ENCODE results near the gene CTDSPL2. TPM values are rescaled to one million over a fixed set of nuclear protein-coding genes. Genes with fewer than 3 reads are reported as not detected.

The CTDSPL2 gene
- polyA plus RNA-seq, 1 donor from 2014 or later = 78.1 TPM

DNA sequence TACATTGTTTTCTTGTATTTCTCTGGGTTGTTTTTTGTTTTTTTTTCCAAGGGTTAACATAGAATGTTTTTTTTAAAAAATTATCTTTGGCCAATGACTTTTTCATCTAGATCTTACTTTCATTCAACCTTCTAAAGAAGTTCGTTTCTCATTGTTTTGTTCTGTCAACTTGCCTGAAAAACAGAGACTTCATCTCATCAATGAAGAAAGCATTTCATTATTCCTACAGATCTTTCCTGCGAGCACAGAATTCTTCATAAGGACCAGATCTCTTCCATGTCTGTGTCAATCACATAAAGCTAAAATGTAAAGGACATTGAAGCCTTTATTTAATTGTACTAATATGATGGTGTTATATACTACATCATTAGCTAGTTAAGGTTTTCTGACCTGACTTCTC lies 99.8 kb downstream of the CTDSPL2 start:
- H3K79me2 ChIP-seq (replicated peaks; ENCODE audit: insufficient read depth, low read length) = no peaks in the 10 kb centered on the region
- TF ChIP-seq EZH2 (IDR thresholded peaks at IDR 0.05; ENCODE audit: borderline replicate concordance, insufficient read depth, low read length, poor library complexity, severe bottlenecking) = no peak
- TF ChIP-seq MXI1 (conservative IDR thresholded peaks at IDR 0.05; ENCODE audit: poor library complexity, severe bottlenecking) = no peak
- TF ChIP-seq SMC3 (conservative IDR thresholded peaks at IDR 0.05; ENCODE audit: poor library complexity) = no peak
- TF ChIP-seq RAD21 (conservative IDR thresholded peaks at IDR 0.05) = no peak
- TF ChIP-seq, protein P1, sequence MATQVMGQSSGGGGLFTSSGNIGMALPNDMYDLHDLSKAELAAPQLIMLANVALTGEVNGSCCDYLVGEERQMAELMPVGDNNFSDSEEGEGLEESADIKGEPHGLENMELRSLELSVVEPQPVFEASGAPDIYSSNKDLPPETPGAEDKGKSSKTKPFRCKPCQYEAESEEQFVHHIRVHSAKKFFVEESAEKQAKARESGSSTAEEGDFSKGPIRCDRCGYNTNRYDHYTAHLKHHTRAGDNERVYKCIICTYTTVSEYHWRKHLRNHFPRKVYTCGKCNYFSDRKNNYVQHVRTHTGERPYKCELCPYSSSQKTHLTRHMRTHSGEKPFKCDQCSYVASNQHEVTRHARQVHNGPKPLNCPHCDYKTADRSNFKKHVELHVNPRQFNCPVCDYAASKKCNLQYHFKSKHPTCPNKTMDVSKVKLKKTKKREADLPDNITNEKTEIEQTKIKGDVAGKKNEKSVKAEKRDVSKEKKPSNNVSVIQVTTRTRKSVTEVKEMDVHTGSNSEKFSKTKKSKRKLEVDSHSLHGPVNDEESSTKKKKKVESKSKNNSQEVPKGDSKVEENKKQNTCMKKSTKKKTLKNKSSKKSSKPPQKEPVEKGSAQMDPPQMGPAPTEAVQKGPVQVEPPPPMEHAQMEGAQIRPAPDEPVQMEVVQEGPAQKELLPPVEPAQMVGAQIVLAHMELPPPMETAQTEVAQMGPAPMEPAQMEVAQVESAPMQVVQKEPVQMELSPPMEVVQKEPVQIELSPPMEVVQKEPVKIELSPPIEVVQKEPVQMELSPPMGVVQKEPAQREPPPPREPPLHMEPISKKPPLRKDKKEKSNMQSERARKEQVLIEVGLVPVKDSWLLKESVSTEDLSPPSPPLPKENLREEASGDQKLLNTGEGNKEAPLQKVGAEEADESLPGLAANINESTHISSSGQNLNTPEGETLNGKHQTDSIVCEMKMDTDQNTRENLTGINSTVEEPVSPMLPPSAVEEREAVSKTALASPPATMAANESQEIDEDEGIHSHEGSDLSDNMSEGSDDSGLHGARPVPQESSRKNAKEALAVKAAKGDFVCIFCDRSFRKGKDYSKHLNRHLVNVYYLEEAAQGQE (IDR thresholded peaks at IDR 0.05; ENCODE audit: borderline replicate concordance) = no peak
- TF ChIP-seq, protein P2, sequence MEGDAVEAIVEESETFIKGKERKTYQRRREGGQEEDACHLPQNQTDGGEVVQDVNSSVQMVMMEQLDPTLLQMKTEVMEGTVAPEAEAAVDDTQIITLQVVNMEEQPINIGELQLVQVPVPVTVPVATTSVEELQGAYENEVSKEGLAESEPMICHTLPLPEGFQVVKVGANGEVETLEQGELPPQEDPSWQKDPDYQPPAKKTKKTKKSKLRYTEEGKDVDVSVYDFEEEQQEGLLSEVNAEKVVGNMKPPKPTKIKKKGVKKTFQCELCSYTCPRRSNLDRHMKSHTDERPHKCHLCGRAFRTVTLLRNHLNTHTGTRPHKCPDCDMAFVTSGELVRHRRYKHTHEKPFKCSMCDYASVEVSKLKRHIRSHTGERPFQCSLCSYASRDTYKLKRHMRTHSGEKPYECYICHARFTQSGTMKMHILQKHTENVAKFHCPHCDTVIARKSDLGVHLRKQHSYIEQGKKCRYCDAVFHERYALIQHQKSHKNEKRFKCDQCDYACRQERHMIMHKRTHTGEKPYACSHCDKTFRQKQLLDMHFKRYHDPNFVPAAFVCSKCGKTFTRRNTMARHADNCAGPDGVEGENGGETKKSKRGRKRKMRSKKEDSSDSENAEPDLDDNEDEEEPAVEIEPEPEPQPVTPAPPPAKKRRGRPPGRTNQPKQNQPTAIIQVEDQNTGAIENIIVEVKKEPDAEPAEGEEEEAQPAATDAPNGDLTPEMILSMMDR (IDR thresholded peaks at IDR 0.05; ENCODE audit: poor library complexity, severe bottlenecking) = no peak
- TF ChIP-seq EP300 (conservative IDR thresholded peaks at IDR 0.05; ENCODE audit: poor library complexity, severe bottlenecking) = no peak
- no peak for TF ChIP-seq TAF1 (IDR thresholded peaks at IDR 0.05; ENCODE audit: low read depth)

DNA sequence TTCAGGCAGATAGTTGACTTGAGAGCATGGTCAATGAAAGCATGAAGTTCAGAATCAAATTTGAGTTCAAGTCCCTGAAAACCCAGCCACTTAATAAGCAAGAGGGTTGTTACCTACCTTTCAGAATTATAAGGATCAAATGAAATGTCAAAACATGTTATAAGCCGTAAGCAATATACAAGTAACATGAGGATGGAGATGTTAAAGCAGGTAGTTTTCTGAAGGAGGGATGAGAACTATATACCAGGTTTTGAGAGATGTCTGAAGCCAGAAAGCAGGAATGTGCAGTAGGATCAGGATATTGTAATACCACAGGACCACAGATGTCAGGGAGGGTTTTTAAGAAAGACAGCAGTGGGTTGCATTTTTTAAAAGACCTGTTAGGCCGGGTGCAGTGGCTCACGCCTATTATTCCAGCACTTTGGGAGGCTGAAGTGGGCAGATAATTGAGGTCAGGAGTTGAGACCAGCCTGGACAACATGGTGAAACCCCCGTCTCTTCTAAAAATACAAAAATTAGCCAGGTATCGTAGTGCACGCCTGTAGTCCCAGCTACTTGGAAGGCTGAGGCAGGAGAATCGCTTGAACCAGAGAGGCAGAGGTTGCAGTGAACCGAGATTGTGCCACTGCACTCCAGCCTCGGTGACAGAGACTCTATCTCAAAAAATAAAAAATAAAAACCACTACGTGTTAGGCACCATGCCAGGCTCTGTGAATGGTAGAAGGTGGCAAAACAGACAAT lies 102.6 kb downstream of the CTDSPL2 start:
- Histone ChIP-seq H3K9ac (ENCODE audit: low read length) (no peak overlapping the region), H3K9me2 (ENCODE audit: insufficient read depth, low read length) (no peaks in the 10 kb centered on the region), H3K4me2 (ENCODE audit: low read length) (no peak overlapping the region), H4K20me1 (ENCODE audit: insufficient read depth) (no peaks in the 10 kb centered on the region), H3K79me2 (replicated peaks; ENCODE audit: insufficient read depth, low read length) (peaks cover 4% of the 10 kb centered on the region), H3K36me3 (ENCODE audit: insufficient read depth, low read length) (peaks cover 2% of the 10 kb centered on the region), H3K27ac (ENCODE audit: low read length) (no peak overlapping the region), H2AFZ (ENCODE audit: low read depth, low read length) (no peak overlapping the region), H3F3A (ENCODE audit: insufficient read depth, low read length, poor library complexity, severe bottlenecking) (no peaks in the 10 kb centered on the region), H3K4me3 (ENCODE audit: low read length) (no peak overlapping the region), H3K9me3 (ENCODE audit: low read length) (no peaks in the 10 kb centered on the region), H3K27me3 (ENCODE audit: insufficient read depth, low read depth, low read length) (no peaks in the 10 kb centered on the region)
- TF ChIP-seq, protein P1 (IDR thresholded peaks at IDR 0.05; ENCODE audit: borderline replicate concordance) = no peak
- TF ChIP-seq, protein P2 (IDR thresholded peaks at IDR 0.05; ENCODE audit: poor library complexity, severe bottlenecking) = no peak
- TF ChIP-seq MXI1 (conservative IDR thresholded peaks at IDR 0.05; ENCODE audit: poor library complexity, severe bottlenecking) (no peak), SMC3 (conservative IDR thresholded peaks at IDR 0.05; ENCODE audit: poor library complexity) (no peak), EP300 (conservative IDR thresholded peaks at IDR 0.05; ENCODE audit: poor library complexity, severe bottlenecking) (no peak), TAF1 (IDR thresholded peaks at IDR 0.05; ENCODE audit: low read depth) (no peak), EZH2 (IDR thresholded peaks at IDR 0.05; ENCODE audit: borderline replicate concordance, insufficient read depth, low read length, poor library complexity, severe bottlenecking) (no peak), POLR2AphosphoS5 (IDR thresholded peaks at IDR 0.05) (no peak), RAD21 (conservative IDR thresholded peaks at IDR 0.05) (no peak)

More for the DNA sequence above, 99.8 kb downstream of the CTDSPL2 start:
- Histone ChIP-seq H3K27ac (ENCODE audit: low read length) (no peak overlapping the region), H3K9ac (ENCODE audit: low read length) (no peak overlapping the region), H3K9me2 (ENCODE audit: insufficient read depth, low read length) (no peaks in the 10 kb centered on the region), H2AFZ (ENCODE audit: low read depth, low read length) (no peak overlapping the region), H3K4me2 (ENCODE audit: low read length) (no peak overlapping the region), H3K4me3 (ENCODE audit: low read length) (no peak overlapping the region), H3K27me3 (ENCODE audit: insufficient read depth, low read depth, low read length) (no peaks in the 10 kb centered on the region), H3K36me3 (ENCODE audit: insufficient read depth, low read length) (peaks cover 6% of the 10 kb centered on the region), H3K9me3 (ENCODE audit: low read length) (no peaks in the 10 kb centered on the region), H3F3A (ENCODE audit: insufficient read depth, low read length, poor library complexity, severe bottlenecking) (no peaks in the 10 kb centered on the region), H4K20me1 (ENCODE audit: insufficient read depth) (no peaks in the 10 kb centered on the region)

All from neural cell (in vitro differentiated cells).